Suprapubic skin (tissue), 4 donors: ENCODE measurements around the gene GGCX.

Experiments
- EP300 ChIP-seq: sonication (generic); formaldehyde crosslinking; IDR thresholded peaks from one replicate; pipeline ENCODE4 v1.6.1; 2017; ENCODE audit warnings: antibody characterized with exemption
- POLR2A ChIP-seq, 2 donors: fragments of 450-650 bp; IDR thresholded peaks; one replicate each; pipeline ENCODE4 v1.6.1; 2017; ENCODE audit warnings: antibody characterized with exemption in 2 of 2, mild to moderate bottlenecking in 2 of 2, moderate library complexity in 2 of 2
- POLR2AphosphoS5 ChIP-seq, 3 donors: sonication (generic); formaldehyde crosslinking; IDR thresholded peaks; one replicate each; pipeline ENCODE4 v1.6.1; 2017; ENCODE audit warnings: antibody characterized with exemption in 3 of 3
- TF ChIP-seq, protein P1 (sequence below), 2 donors: fragments of 200-600 bp in 1 of 2; fragments of 450-650 bp in 1 of 2; sonication (generic) in 1 of 2; IDR thresholded peaks; one replicate each; pipeline ENCODE4 v1.5.1; 2016 to 2019; ENCODE audit warnings: antibody characterized with exemption in 2 of 2, mild to moderate bottlenecking in 1 of 2, moderate library complexity in 1 of 2

- TF ChIP-seq, protein P1, sequence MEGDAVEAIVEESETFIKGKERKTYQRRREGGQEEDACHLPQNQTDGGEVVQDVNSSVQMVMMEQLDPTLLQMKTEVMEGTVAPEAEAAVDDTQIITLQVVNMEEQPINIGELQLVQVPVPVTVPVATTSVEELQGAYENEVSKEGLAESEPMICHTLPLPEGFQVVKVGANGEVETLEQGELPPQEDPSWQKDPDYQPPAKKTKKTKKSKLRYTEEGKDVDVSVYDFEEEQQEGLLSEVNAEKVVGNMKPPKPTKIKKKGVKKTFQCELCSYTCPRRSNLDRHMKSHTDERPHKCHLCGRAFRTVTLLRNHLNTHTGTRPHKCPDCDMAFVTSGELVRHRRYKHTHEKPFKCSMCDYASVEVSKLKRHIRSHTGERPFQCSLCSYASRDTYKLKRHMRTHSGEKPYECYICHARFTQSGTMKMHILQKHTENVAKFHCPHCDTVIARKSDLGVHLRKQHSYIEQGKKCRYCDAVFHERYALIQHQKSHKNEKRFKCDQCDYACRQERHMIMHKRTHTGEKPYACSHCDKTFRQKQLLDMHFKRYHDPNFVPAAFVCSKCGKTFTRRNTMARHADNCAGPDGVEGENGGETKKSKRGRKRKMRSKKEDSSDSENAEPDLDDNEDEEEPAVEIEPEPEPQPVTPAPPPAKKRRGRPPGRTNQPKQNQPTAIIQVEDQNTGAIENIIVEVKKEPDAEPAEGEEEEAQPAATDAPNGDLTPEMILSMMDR (IDR thresholded peaks at IDR 0.05) = no peak
- TF ChIP-seq POLR2A (IDR thresholded peaks at IDR 0.05) (no peak), POLR2AphosphoS5 (IDR thresholded peaks at IDR 0.05) (no peak), EP300 (no peak)
These were observed 40.6 kb upstream of the GGCX start for GRCh38 chr2:85601771-85602475.
